Fibroblast of skin of left biceps (primary cell): ENCODE results near the gene AMDHD1.

ENCODE experiments used
- DNase-seq, 2 experiments: peaks; one replicate each; pipeline ENCODE4 v3.0.0-alpha.2; 2013; ENCODE audit warnings: low read depth in 2 of 2

The AMDHD1 gene

GRCh38 chr12:95943330-95943842 is at the start of gene AMDHD1:
AMDHD1 (plus strand) TSS chr12:95943331; CDS start chr12:95943399, 68 bp downstream.
- DNase-seq = no peak

- no peak for DNase-seq
Observed at GRCh38 chr12:95896846-95897245, 46.3 kb upstream of the AMDHD1 start.

- DNase-seq = no peak
Observed at GRCh38 chr12:95898081-95898480, 45.0 kb upstream of the AMDHD1 start.

GRCh38 chr12:95908573-95908972 is 34.6 kb upstream of the AMDHD1 start:
- DNase-seq = peak; percentile 19 to 22

GRCh38 chr12:95909871-95910270 is 33.3 kb upstream of the AMDHD1 start:
- no peak for DNase-seq

GRCh38 chr12:95918194-95918993 is 24.7 kb upstream of the AMDHD1 start:
- no peak for DNase-seq

- no peak for DNase-seq
Observed at GRCh38 chr12:95919110-95919509, 24.0 kb upstream of the AMDHD1 start.

- DNase-seq = no peak
Observed at GRCh38 chr12:95922231-95922630, 20.9 kb upstream of the AMDHD1 start.

GRCh38 chr12:95940514-95940913 is 2.6 kb upstream of the AMDHD1 start:
- no peak for DNase-seq

GRCh38 chr12:95942101-95942523 is 1.0 kb upstream of the AMDHD1 start:
- DNase-seq = no peak

GRCh38 chr12:95942524-95943329 is 404 bp upstream of the AMDHD1 start, which contains the start of gene CCDC38:
CCDC38 (minus strand) TSS chr12:95942614; CDS start chr12:95936509, 6,105 bp downstream.
- peak in 1 of 2 experiments; percentile 15 for DNase-seq

- DNase-seq = no peak
Observed at GRCh38 chr12:95944108-95944704, 1.1 kb downstream of the AMDHD1 start.

- DNase-seq = no peak
Observed at GRCh38 chr12:95949477-95950206, 6.5 kb downstream of the AMDHD1 start.

GRCh38 chr12:95951515-95951914 is 8.4 kb downstream of the AMDHD1 start:
- DNase-seq = no peak

GRCh38 chr12:95953000-95953399 is 9.9 kb downstream of the AMDHD1 start:
- no peak for DNase-seq

- DNase-seq = no peak
Observed at GRCh38 chr12:95955549-95956159, 12.5 kb downstream of the AMDHD1 start.

GRCh38 chr12:95956557-95957145 is 13.5 kb downstream of the AMDHD1 start:
- DNase-seq = no peak

- no peak for DNase-seq
Observed at GRCh38 chr12:95959107-95959506, 16.0 kb downstream of the AMDHD1 start.

GRCh38 chr12:95960241-95960640 is 17.1 kb downstream of the AMDHD1 start:
- no peak for DNase-seq

GRCh38 chr12:95962222-95962621 is 19.1 kb downstream of the AMDHD1 start:
- no peak for DNase-seq

- no peak for DNase-seq
Observed at GRCh38 chr12:95963096-95963495, 20.0 kb downstream of the AMDHD1 start.
